T-cell (primary cell): ENCODE data around the gene PIH1D1. TPM values are rescaled to one million over a fixed set of nuclear protein-coding genes. Genes with fewer than 3 reads are reported as not detected.

Source experiments
- ATAC-seq, 4 experiments: fragments of 200-7000 bp in 3 of 4; fragments of 150-1000 bp in 1 of 4; cut with Tn5 transposase; replicated peaks in 1 of 4; 1 replicate in 3 of 4; 2 replicates in 1 of 4; pipeline ENCODE4 v1.10.0; 2021; ENCODE audit warnings: moderate library complexity in 3 of 4, mild to moderate bottlenecking in 2 of 4, moderate number of reproducible peaks in 1 of 4
- CTCF ChIA-PET, 2 donors: fragments of 300-600 bp; sonication (Branson Sonifier 250); formaldehyde crosslinking; loops; one replicate each; lab custom pipeline; 2022; ENCODE audit warnings: antibody characterized with exemption in 2 of 2; lab: Charles Lee
- POLR2A ChIA-PET, 2 donors: fragments of 300-600 bp; sonication (Branson Sonifier 250); formaldehyde crosslinking; loops; one replicate each; lab custom pipeline; 2022; ENCODE audit warnings: antibody characterized with exemption in 2 of 2; lab: Charles Lee
- DNase-seq, 35 experiments: peaks; one replicate each; pipeline versions ENCODE4 v3.0.0 to v3.0.0-alpha.2; 2013 to 2023
- H3K27ac ChIP-seq: one replicate; pipeline ENCODE4 v1.5.1; 2013; ENCODE audit warnings: low read length
- H3K27me3 ChIP-seq, 2 experiments: replicated peaks in 1 of 2; 1 replicate in 1 of 2; 2 replicates in 1 of 2; pipeline versions ENCODE4 v1.6.1 to v1.7.0; 2013; ENCODE audit warnings: low read length in 1 of 2, mixed read lengths in 1 of 2; ENCODE audit not compliant: control insufficient read depth in 2 of 2, insufficient read depth in 2 of 2; ENCODE audit errors: extremely low read depth in 1 of 2
- H3K36me3 ChIP-seq, 2 donors: 1 replicate in 1 of 2; 2 replicates in 1 of 2; pipeline versions ENCODE4 v1.6.1 to v1.7.0; 2013; ENCODE audit warnings: low read length in 1 of 2; ENCODE audit not compliant: control insufficient read depth in 2 of 2, insufficient read depth in 1 of 2; ENCODE audit errors: extremely low read depth in 1 of 2
- H3K4me1 ChIP-seq, 2 experiments: 1 replicate in 1 of 2; 2 replicates in 1 of 2; pipeline versions ENCODE4 v1.6.1 to v1.7.0; 2013; ENCODE audit warnings: low read length in 2 of 2, mixed read lengths in 1 of 2; ENCODE audit not compliant: insufficient read depth in 2 of 2, control insufficient read depth in 1 of 2; ENCODE audit errors: extremely low read depth in 1 of 2
- H3K4me3 ChIP-seq, 2 donors: 1 replicate in 1 of 2; 2 replicates in 1 of 2; pipeline versions ENCODE4 v1.5.1 to v1.7.0; 2013; ENCODE audit warnings: mild to moderate bottlenecking in 2 of 2, low read length in 1 of 2, moderate library complexity in 1 of 2; ENCODE audit not compliant: control insufficient read depth in 1 of 2; ENCODE audit errors: extremely low read depth in 1 of 2
- H3K9me3 ChIP-seq: 2 replicates; pipeline ENCODE4 v1.7.0; 2013
- H3K27ac Mint-ChIP-seq, 2 donors: one replicate each; pipeline ENCODE4 v1.8.0; 2020 to 2021; ENCODE audit warnings: mild to moderate bottlenecking in 2 of 2, mixed read lengths in 2 of 2
- H3K27me3 Mint-ChIP-seq, 2 donors: one replicate each; pipeline ENCODE4 v1.8.0; 2021 to 2022; ENCODE audit warnings: mixed read lengths in 2 of 2
- H3K36me3 Mint-ChIP-seq: one replicate; pipeline ENCODE4 v1.8.0; 2021; ENCODE audit warnings: mixed read lengths
- H3K4me1 Mint-ChIP-seq, 3 donors: one replicate each; pipeline ENCODE4 v1.8.0; 2020 to 2022; ENCODE audit warnings: mixed read lengths in 3 of 3, mild to moderate bottlenecking in 1 of 3
- H3K4me3 Mint-ChIP-seq, 3 donors: one replicate each; pipeline ENCODE4 v1.8.0; 2020 to 2022; ENCODE audit warnings: mild to moderate bottlenecking in 3 of 3, mixed read lengths in 3 of 3, moderate library complexity in 3 of 3
- H3K9me3 Mint-ChIP-seq, 3 donors: one replicate each; pipeline ENCODE4 v1.8.0; 2020 to 2022; ENCODE audit warnings: mixed read lengths in 3 of 3
- WGBS: methylation state at CpG from one replicate; pipeline ENCODE4 v1.1.5; 2013; ENCODE audit warnings: missing lambda C conversion rate; ENCODE audit not compliant: insufficient coverage; 5-methylcytosine and 5-hydroxymethylcytosine counted together
- total RNA-seq, 35 experiments: library from RNA in 6 of 35; stranded (reverse) in 6 of 35; fragments of 120-200 nt in 1 of 35; gene quantifications; one replicate each; pipeline versions ENCODE4 v1.2.1 to v1.2.4 and lab custom pipeline; 2013 to 2026

PIH1D1 gene
- total RNA-seq, 5 donors from 2014 or later (not counting 1 experiment from before 2014, with no cell fraction given) = 122 to 196 (median 163) TPM

DNA sequence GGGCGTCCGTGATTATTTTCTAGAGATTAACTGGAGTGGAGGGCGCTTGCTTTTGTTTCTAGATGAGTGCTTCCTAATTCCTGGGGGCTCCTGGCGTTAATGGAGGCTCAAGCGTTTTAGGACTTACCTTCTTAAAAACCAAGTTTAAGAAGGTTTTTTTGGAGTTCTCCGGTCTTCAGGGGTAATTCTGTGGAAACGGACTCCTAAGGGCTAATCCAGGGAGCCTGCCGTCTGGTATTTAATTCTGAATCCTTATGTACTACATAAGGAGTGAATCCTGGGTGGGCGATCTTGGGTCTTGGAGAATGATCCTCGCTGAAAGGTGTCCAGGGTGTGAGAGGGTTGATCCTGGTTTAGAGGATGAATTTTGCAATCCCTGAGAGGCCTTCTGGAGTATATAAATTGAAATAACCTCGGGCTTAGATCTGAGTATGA is 45.0 kb upstream of the PIH1D1 start:
- peak overlapping the region; percentile 92 for H3K27ac ChIP-seq
- 0% methylated on average over 6 of the region's 11 CpGs for WGBS
- Mint-ChIP-seq H3K27ac (peak overlapping the region; percentile 95 to 100), H3K36me3 (peaks cover 49% of the 10 kb centered on the region), H3K4me1 (peaks cover 56 to 66% (median 66%) of the 10 kb centered on the region in 3 donors), H3K27me3 (no peaks in the 10 kb centered on the region), H3K9me3 (no peaks in the 10 kb centered on the region), H3K4me3 (peak overlapping the region; percentile 99 to 100 (median 100))
- no peaks in the 10 kb centered on the region for H3K27me3 ChIP-seq
- ChIA-PET CTCF (interaction anchor here in 1 of 2 donors (1.6 to 1.8 kb wide), 2 partner anchors 23 to 26 kb away, joined by 5 to 7 read pairs; no protein-coding TSS in a partner anchor), POLR2A (no interaction called here)
- DNase-seq = no peak
- peaks cover 0 to 46% of the 10 kb centered on the region in 2 donors for H3K36me3 ChIP-seq
- no peaks in the 10 kb centered on the region for H3K9me3 ChIP-seq
- H3K4me3 ChIP-seq = peak overlapping the region; percentile 78 to 92
- ATAC-seq = no peak
- H3K4me1 ChIP-seq = peaks cover 11 to 63% of the 10 kb centered on the region in 2 experiments

DNA sequence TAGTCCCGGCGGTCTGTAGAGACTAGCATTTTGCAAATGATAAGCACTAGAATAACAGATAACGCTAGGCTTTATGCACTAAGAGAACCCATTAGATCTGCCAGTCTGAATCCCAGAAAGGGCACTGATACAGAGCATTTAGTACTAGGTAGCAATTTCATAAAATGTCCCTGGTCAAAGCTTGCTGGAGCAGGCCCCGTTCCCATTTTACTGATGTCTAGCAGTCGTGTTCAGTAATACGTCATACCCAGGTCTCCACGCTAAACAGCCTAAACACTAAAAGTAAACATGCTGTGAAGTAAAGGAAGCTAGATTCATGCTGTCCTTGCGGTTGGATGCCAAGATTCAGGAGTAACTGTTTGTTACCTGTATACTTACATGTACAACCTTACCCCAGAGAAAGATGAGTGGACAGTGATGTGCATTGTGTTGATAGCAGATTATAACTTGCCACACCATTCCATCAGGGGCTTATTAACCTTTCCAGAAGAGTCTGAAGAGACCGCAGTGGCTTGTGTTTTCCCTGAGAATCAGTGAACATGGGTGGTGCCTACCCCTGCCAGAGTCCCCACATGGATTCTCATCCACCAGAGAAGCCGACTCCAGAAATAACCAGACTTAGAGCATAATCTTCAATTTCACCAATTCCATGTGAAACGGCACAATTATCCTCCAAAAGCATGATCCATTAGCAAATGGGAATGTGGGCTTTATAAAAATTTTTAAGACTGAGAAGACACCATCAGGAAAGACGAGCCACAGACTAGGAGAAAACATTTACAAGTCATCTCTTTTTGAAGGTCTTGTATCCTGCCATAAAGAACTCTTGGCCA is 41.2 kb upstream of the PIH1D1 start:
- H3K4me3 Mint-ChIP-seq = peak overlapping the region in 2 of 3 donors; percentile 28 to 37
- POLR2A ChIA-PET = interaction anchor here in 1 of 2 donors (0.5 kb wide), 1 partner anchor 171 kb away, joined by 4 read pairs; no protein-coding TSS in a partner anchor

DNA sequence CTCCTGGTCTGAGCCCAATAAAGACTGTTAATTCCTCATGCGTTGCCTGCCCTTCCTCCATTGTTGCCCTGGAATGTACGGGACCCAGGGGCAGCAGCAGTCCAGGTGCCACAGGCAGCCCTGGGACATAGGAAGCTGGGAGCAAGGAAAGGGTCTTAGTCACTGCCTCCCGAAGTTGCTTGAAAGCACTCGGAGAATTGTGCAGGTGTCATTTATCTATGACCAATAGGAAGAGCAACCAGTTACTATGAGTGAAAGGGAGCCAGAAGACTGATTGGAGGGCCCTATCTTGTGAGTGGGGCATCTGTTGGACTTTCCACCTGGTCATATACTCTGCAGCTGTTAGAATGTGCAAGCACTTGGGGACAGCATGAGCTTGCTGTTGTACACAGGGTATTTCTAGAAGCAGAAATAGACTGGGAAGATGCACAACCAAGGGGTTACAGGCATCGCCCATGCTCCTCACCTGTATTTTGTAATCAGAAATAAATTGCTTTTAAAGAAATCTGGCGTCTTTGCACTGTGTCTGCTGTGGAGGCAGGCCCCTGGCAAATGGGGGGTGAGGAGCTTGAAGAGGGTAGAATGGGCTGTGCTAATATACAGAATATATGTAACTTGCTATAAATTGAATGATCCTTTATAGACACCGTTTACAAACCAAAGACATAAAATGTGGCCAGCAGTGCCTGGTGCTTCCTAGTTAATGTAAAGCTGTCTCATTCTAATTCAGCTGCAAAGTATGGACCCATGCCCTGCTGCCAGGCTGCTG is 40.4 kb upstream of the PIH1D1 start:
- H3K9me3 Mint-ChIP-seq = no peaks in the 10 kb centered on the region
- ChIA-PET CTCF (interaction anchor here in 1 of 2 donors (1.0 kb wide), 2 partner anchors 14 to 77 kb away, joined by 4 to 5 read pairs; no protein-coding TSS in a partner anchor), POLR2A (interaction anchor here in 1 of 2 donors (0.5 kb wide), 1 partner anchor 170 kb away, joined by 4 read pairs; no protein-coding TSS in a partner anchor)
- Histone ChIP-seq H3K9me3 (no peaks in the 10 kb centered on the region), H3K36me3 (peaks cover 17 to 45% of the 10 kb centered on the region in 2 donors), H3K27ac (no peak overlapping the region), H3K4me1 (peaks cover 17 to 68% of the 10 kb centered on the region in 2 experiments), H3K4me3 (no peak overlapping the region), H3K27me3 (no peaks in the 10 kb centered on the region)
- H3K27ac Mint-ChIP-seq = peak overlapping the region; percentile 85 to 88
- DNase-seq = peak in 1 of 35 experiments; percentile 29
- peaks cover 57 to 75% (median 71%) of the 10 kb centered on the region in 3 donors for H3K4me1 Mint-ChIP-seq
- no peak for ATAC-seq
- H3K4me3 Mint-ChIP-seq = no peak overlapping the region
- H3K36me3 Mint-ChIP-seq = peaks cover 55% of the 10 kb centered on the region
- no peaks in the 10 kb centered on the region for H3K27me3 Mint-ChIP-seq
- WGBS = 82% methylated on average over 2 of the region's 7 CpGs

More for the DNA sequence above, 41.2 kb upstream of the PIH1D1 start:
- H3K4me1 ChIP-seq = peaks cover 21 to 73% of the 10 kb centered on the region in 2 experiments
- peak overlapping the region; percentile 1 for H3K27ac ChIP-seq
- Mint-ChIP-seq H3K27me3 (no peaks in the 10 kb centered on the region), H3K27ac (peak overlapping the region; percentile 85 to 88), H3K4me1 (peaks cover 65 to 77% (median 71%) of the 10 kb centered on the region in 3 donors), H3K36me3 (peaks cover 56% of the 10 kb centered on the region), H3K9me3 (no peaks in the 10 kb centered on the region)
- DNase-seq (peak in 2 of 35 experiments; percentile 24 to 48), ATAC-seq (no peak)
- no peak overlapping the region for H3K4me3 ChIP-seq
- CTCF ChIA-PET = interaction anchor here in 1 of 2 donors (0.9 to 1.0 kb wide), 3 partner anchors 13 to 76 kb away, joined by 4 to 5 read pairs (median 4); no protein-coding TSS in a partner anchor
- H3K9me3 ChIP-seq = no peaks in the 10 kb centered on the region
- 74% methylated on average over 8 of the region's 12 CpGs for WGBS
- peaks cover 17 to 50% of the 10 kb centered on the region in 2 donors for H3K36me3 ChIP-seq
- H3K27me3 ChIP-seq = no peaks in the 10 kb centered on the region

DNA sequence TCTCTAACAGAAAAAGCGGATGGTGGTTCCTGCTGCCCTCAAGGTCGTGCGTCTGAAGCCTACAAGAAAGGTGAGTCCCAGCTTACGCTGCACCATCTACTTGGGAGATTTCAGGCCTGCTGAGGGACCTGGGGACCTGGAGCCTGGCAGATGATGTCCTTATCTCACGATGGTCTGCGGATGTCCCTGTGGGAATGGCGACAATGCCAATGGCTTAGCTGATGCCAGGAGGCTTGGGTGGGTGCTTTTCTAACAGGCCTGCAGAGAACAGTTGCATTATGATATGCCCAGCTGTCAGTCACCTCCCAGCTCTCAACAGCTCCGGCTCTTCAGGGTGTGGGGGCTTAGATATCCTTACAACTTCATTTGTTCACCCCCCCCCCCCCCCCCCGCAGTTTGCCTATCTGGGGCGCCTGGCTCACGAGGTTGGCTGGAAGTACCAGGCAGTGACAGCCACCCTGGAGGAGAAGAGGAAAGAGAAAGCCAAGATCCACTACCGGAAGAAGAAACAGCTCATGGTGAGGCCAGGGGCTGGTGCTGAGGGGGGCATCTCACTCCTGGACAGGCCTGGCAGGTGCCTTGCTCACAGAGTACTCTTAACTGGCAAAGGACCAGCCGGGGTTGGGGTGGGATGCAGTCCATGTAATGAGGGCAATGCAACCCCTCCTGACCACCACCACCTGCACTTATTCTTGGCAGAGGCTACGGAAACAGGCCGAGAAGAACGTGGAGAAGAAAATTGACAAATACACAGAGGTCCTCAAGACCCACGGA is 39.6 kb upstream of the PIH1D1 start:
- H3K4me1 Mint-ChIP-seq = peaks cover 58 to 76% (median 69%) of the 10 kb centered on the region in 3 donors

DNA sequence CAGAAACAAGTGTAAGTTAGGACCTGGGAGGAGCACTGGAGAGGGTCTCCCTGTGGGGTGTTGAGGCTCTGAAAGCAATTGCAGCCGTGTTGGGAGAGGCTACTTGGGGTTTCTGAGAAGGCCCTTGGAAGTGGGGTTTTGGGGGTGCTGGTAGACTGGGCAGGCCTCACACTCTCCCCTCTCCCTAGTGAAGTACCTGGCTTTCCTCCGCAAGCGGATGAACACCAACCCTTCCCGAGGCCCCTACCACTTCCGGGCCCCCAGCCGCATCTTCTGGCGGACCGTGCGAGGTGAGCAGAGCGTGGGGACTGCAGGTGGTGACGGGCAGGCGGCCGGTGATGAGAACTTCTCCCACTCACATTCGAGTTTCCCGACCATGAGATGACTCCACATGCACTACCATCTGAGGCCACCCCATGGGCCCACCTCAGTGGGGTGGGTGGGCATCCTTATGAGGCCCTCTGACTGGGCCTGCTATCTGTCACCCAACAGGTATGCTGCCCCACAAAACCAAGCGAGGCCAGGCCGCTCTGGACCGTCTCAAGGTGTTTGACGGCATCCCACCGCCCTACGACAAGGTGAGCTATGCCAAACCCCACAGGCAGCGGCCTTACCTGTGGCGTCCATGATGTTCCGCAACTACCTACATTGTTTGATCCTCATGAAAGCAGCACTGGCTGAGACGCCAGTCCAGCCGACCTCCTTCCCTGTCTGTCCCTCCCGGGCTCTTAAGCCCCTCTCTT is 38.8 kb upstream of the PIH1D1 start:
- Histone ChIP-seq H3K4me1 (peaks cover 17 to 72% of the 10 kb centered on the region in 2 experiments), H3K4me3 (peak overlapping the region in 1 of 2 donors; percentile 89), H3K27ac (peak overlapping the region; percentile 85), H3K27me3 (no peaks in the 10 kb centered on the region), H3K9me3 (no peaks in the 10 kb centered on the region), H3K36me3 (peaks cover 21 to 57% of the 10 kb centered on the region in 2 donors)
- Mint-ChIP-seq H3K36me3 (peaks cover 62% of the 10 kb centered on the region), H3K27ac (peak overlapping the region; percentile 94 to 96), H3K9me3 (no peaks in the 10 kb centered on the region), H3K4me3 (peak overlapping the region; percentile 99), H3K27me3 (no peaks in the 10 kb centered on the region), H3K4me1 (peaks cover 58 to 74% (median 71%) of the 10 kb centered on the region in 3 donors)
- ATAC-seq (no peak), DNase-seq (peak in 2 of 35 experiments; percentile 16 to 31)
- ChIA-PET CTCF (interaction anchor here in 1 of 2 donors (0.7 kb wide), 1 partner anchor 174 kb away, joined by 3 read pairs; no protein-coding TSS in a partner anchor), POLR2A (interaction anchor here in 1 of 2 donors (0.6 kb wide), 1 partner anchor 9 kb away, joined by 3 read pairs; no protein-coding TSS in a partner anchor)
- 65% methylated on average over 16 of the region's 27 CpGs for WGBS

More for the DNA sequence above, 39.6 kb upstream of the PIH1D1 start:
- ATAC-seq = no peak
- H3K9me3 Mint-ChIP-seq = no peaks in the 10 kb centered on the region
- no peaks in the 10 kb centered on the region for H3K27me3 Mint-ChIP-seq
- peak overlapping the region; percentile 17 to 99 (median 31) for H3K4me3 Mint-ChIP-seq
- H3K9me3 ChIP-seq = no peaks in the 10 kb centered on the region
- CTCF ChIA-PET = interaction anchor here in 1 of 2 donors (0.7 kb wide), 1 partner anchor 173 kb away, joined by 3 read pairs; no protein-coding TSS in a partner anchor
- H3K27ac ChIP-seq = peak overlapping the region; percentile 85
- POLR2A ChIA-PET = interaction anchor here in 1 of 2 donors (0.6 kb wide), 1 partner anchor 8 kb away, joined by 3 read pairs; no protein-coding TSS in a partner anchor
- H3K36me3 Mint-ChIP-seq = peaks cover 56% of the 10 kb centered on the region
- peaks cover 20 to 50% of the 10 kb centered on the region in 2 donors for H3K36me3 ChIP-seq
- no peak for DNase-seq
- peak overlapping the region; percentile 88 to 94 for H3K27ac Mint-ChIP-seq
- H3K4me1 ChIP-seq = peaks cover 17 to 73% of the 10 kb centered on the region in 2 experiments
- no peak overlapping the region for H3K4me3 ChIP-seq
- 86% methylated on average over 8 of the region's 17 CpGs for WGBS
- H3K27me3 ChIP-seq = no peaks in the 10 kb centered on the region
